ENCODE data around the gene PIP5K1B.

DNA sequence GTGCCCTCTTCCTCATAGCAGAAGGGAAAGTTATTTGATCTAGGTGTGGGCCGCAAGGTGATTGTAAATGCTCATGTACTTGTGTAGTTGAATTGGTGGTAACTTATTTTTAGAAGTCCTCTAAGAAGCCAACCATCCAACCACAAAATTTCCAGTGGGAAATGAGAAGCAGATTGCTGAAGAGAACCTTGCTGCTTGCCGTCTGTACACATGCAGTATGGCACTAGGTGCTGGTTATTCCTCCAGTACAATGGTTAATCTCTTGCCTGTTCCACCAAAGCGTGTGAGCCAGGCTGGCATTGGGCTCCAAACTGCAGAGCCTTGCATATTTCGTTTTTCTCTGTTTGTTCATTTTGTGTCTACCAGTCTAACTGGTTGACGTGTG lies 28.0 kb downstream of the PIP5K1B start:
- TF ChIP-seq, protein P1, sequence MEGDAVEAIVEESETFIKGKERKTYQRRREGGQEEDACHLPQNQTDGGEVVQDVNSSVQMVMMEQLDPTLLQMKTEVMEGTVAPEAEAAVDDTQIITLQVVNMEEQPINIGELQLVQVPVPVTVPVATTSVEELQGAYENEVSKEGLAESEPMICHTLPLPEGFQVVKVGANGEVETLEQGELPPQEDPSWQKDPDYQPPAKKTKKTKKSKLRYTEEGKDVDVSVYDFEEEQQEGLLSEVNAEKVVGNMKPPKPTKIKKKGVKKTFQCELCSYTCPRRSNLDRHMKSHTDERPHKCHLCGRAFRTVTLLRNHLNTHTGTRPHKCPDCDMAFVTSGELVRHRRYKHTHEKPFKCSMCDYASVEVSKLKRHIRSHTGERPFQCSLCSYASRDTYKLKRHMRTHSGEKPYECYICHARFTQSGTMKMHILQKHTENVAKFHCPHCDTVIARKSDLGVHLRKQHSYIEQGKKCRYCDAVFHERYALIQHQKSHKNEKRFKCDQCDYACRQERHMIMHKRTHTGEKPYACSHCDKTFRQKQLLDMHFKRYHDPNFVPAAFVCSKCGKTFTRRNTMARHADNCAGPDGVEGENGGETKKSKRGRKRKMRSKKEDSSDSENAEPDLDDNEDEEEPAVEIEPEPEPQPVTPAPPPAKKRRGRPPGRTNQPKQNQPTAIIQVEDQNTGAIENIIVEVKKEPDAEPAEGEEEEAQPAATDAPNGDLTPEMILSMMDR (IDR thresholded peaks at IDR 0.05; ENCODE audit: low read depth, low read length, poor library complexity, severe bottlenecking), result no peak
- no peak for TF ChIP-seq EZH2phosphoT487 (IDR thresholded peaks at IDR 0.05; ENCODE audit: borderline replicate concordance, low read length)
